ENCODE data around the gene MED25.

The MED25 gene

GRCh38 chr19:49866933-49867782 lies 49.1 kb downstream of the MED25 start, which contains the start of gene PNKP:
PNKP (minus strand) TSS chr19:49867576; CDS start chr19:49867204, 372 bp downstream.
- peak within 1 kb of the TSS; percentile 87 to 93 for H3K4me3 ChIP-seq (ENCODE audit: low read depth in 1 of 2, low read length in 1 of 2)
- H3K27me3 ChIP-seq: no peaks in the 10 kb centered on the region
- H3K4me1 ChIP-seq (ENCODE audit: control insufficient read depth in 1 of 2, insufficient read depth in 1 of 2, low read depth in 1 of 2, low read length in 1 of 2): peaks cover 50 to 53% of the 10 kb centered on the region in 2 experiments
- peaks cover 26% of the 10 kb centered on the region for H3K36me3 ChIP-seq
- TF ChIP-seq, protein P1, sequence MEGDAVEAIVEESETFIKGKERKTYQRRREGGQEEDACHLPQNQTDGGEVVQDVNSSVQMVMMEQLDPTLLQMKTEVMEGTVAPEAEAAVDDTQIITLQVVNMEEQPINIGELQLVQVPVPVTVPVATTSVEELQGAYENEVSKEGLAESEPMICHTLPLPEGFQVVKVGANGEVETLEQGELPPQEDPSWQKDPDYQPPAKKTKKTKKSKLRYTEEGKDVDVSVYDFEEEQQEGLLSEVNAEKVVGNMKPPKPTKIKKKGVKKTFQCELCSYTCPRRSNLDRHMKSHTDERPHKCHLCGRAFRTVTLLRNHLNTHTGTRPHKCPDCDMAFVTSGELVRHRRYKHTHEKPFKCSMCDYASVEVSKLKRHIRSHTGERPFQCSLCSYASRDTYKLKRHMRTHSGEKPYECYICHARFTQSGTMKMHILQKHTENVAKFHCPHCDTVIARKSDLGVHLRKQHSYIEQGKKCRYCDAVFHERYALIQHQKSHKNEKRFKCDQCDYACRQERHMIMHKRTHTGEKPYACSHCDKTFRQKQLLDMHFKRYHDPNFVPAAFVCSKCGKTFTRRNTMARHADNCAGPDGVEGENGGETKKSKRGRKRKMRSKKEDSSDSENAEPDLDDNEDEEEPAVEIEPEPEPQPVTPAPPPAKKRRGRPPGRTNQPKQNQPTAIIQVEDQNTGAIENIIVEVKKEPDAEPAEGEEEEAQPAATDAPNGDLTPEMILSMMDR (IDR thresholded peaks at IDR 0.05): peak; percentile 17
- no peaks in the 10 kb centered on the region for H3K9me3 ChIP-seq
- H3K27ac ChIP-seq: peak within 1 kb of the TSS; percentile 91

DNA sequence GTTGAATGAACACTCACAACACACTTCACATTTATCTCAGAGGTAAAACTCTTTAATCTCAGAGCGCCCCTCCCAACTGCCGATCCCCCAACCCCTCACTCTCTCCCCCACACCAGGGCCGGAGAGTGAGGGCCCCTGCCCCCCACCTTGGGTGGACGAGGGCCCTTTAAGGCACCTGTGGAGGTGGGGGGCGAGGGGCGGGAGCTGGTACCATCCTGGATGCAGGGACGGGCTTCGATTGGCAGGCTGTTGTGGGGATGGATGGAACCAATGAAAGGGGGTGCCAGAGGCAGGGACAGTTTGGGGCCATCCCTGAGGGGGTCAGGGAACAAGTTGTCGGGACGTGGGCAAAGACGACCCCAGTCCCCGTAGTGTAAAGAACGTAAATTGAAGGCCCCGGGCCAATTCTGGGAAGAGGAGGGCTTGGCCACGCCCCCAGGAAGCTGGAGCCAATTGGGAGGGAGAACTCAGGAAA lies 51.0 kb downstream of the MED25 start:
- TF ChIP-seq, protein P1 (IDR thresholded peaks at IDR 0.05): no peak
- Histone ChIP-seq H3K36me3 (peaks cover 10% of the 10 kb centered on the region), H3K4me1 (ENCODE audit: control insufficient read depth in 1 of 2, insufficient read depth in 1 of 2, low read depth in 1 of 2, low read length in 1 of 2) (peaks cover 50 to 53% of the 10 kb centered on the region in 2 experiments), H3K9me3 (no peaks in the 10 kb centered on the region), H3K27ac (peak overlapping the region; percentile 91), H3K4me3 (ENCODE audit: low read depth in 1 of 2, low read length in 1 of 2) (peak overlapping the region; percentile 79 to 87), H3K27me3 (no peaks in the 10 kb centered on the region)

GRCh38 chr19:49869484-49870308 lies 51.6 kb downstream of the MED25 start:
- H3K27ac ChIP-seq: peak overlapping the region; percentile 91
- H3K27me3 ChIP-seq: no peaks in the 10 kb centered on the region
- H3K36me3 ChIP-seq: peaks cover 5% of the 10 kb centered on the region
- H3K9me3 ChIP-seq: no peaks in the 10 kb centered on the region
- H3K4me3 ChIP-seq (ENCODE audit: low read depth in 1 of 2, low read length in 1 of 2): peak overlapping the region; percentile 79 to 87
- TF ChIP-seq, protein P1 (IDR thresholded peaks at IDR 0.05): peak; percentile 26
- peaks cover 48 to 49% of the 10 kb centered on the region in 2 experiments for H3K4me1 ChIP-seq (ENCODE audit: control insufficient read depth in 1 of 2, insufficient read depth in 1 of 2, low read depth in 1 of 2, low read length in 1 of 2)

- peak overlapping the region; percentile 91 for H3K27ac ChIP-seq
- no peaks in the 10 kb centered on the region for H3K9me3 ChIP-seq
- TF ChIP-seq, protein P1 (IDR thresholded peaks at IDR 0.05): no peak
- peak overlapping the region; percentile 79 to 87 for H3K4me3 ChIP-seq (ENCODE audit: low read depth in 1 of 2, low read length in 1 of 2)
- H3K4me1 ChIP-seq (ENCODE audit: control insufficient read depth in 1 of 2, insufficient read depth in 1 of 2, low read depth in 1 of 2, low read length in 1 of 2): peaks cover 42 to 44% of the 10 kb centered on the region in 2 experiments
- H3K27me3 ChIP-seq: no peaks in the 10 kb centered on the region
- H3K36me3 ChIP-seq: no peaks in the 10 kb centered on the region
These were observed 52.3 kb downstream of the MED25 start for GRCh38 chr19:49870309-49870901.

DNA sequence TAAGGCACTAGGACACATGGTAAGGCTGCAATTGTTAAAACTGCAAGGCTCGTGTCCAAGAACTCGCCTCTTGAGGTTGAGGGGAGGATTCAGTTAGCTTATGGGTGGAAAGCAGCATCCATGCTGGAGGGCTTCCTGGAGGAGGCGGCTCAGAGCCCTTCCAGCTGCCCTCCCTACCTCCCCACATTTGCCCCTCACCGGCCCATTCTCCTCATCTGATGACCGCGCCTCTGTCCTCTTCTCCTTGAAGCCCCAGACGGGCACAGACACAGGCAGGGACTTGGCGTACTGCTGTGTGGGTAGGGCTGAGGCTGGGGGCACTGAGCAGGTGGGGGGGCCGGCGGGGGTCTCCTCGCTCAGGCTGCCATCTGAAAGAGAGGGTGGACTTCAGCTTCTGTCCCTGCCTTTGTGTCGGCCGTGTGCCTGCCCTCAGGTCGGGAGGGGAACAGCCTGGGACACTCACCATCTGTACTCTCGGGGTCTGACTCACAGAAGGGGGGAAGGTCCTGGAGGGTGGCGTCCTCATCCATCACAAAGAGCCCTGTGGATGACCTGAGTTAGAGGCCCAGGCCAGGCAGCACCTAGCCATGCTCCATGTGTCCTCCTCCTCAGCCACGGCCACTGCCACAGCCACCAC lies 53.4 kb downstream of the MED25 start:
- no peak overlapping the region for H3K4me3 ChIP-seq (ENCODE audit: low read depth in 1 of 2, low read length in 1 of 2)
- H3K9me3 ChIP-seq: no peaks in the 10 kb centered on the region
- peak overlapping the region; percentile 29 for H3K27ac ChIP-seq
- no peaks in the 10 kb centered on the region for H3K36me3 ChIP-seq
- TF ChIP-seq, protein P1 (IDR thresholded peaks at IDR 0.05): no peak
- H3K27me3 ChIP-seq: no peaks in the 10 kb centered on the region
- peaks cover 38 to 39% of the 10 kb centered on the region in 2 experiments for H3K4me1 ChIP-seq (ENCODE audit: control insufficient read depth in 1 of 2, insufficient read depth in 1 of 2, low read depth in 1 of 2, low read length in 1 of 2)
